Stomach (tissue), 19 donors: ENCODE data around the gene SPRY1. TPM values are rescaled to one million over a fixed set of nuclear protein-coding genes. Genes with fewer than 3 reads are reported as not detected.

ENCODE experiments used
- DNase-seq, 2 donors: peaks; one replicate each; pipeline versions ENCODE4 v3.0.0 to v3.0.0-alpha.2; 2013 to 2019
- H3K27ac ChIP-seq, 5 donors: fragments of 200-600 bp in 4 of 5; sonication (generic) in 4 of 5; one replicate each; pipeline ENCODE4 v1.5.1; 2013 to 2019; ENCODE audit warnings: mild to moderate bottlenecking in 1 of 5, moderate library complexity in 1 of 5
- H3K27me3 ChIP-seq, 3 donors: fragments of 200-600 bp; sonication (generic); one replicate each; pipeline ENCODE4 v1.5.1; 2017 to 2019; ENCODE audit warnings: mixed run types in 1 of 3
- H3K36me3 ChIP-seq, 4 donors: fragments of 200-600 bp; sonication (generic); 1 replicate in 3 of 4; 2 replicates in 1 of 4; pipeline ENCODE4 v1.5.1; 2016 to 2019
- H3K4me1 ChIP-seq, 4 donors: fragments of 200-600 bp; sonication (generic); one replicate each; pipeline ENCODE4 v1.5.1; 2016 to 2019
- H3K4me3 ChIP-seq, 4 donors: fragments of 200-600 bp; sonication (generic) in 3 of 4; one replicate each; pipeline ENCODE4 v1.5.1; 2016 to 2019; ENCODE audit warnings: mild to moderate bottlenecking in 1 of 4
- H3K9me3 ChIP-seq, 4 donors: fragments of 200-600 bp; sonication (generic); one replicate each; pipeline ENCODE4 v1.5.1; 2016 to 2019
- EP300 ChIP-seq: sonication (generic); formaldehyde crosslinking; IDR thresholded peaks from one replicate; pipeline ENCODE4 v1.6.1; 2017; ENCODE audit warnings: antibody characterized with exemption
- POLR2A ChIP-seq, 4 donors: fragments of 450-650 bp; IDR thresholded peaks; one replicate each; pipeline ENCODE4 v1.6.1; 2016; ENCODE audit warnings: antibody characterized with exemption in 4 of 4, control low read depth in 2 of 4, mild to moderate bottlenecking in 1 of 4, moderate library complexity in 1 of 4
- POLR2AphosphoS5 ChIP-seq, 3 donors: sonication (generic); formaldehyde crosslinking; IDR thresholded peaks; one replicate each; pipeline ENCODE4 v1.6.1; 2016; ENCODE audit warnings: antibody characterized with exemption in 3 of 3
- whole genome bisulfite sequencing, 5 donors: extraction: QIAGEN DNeasy Blood & Tissue Kit in 3 of 5; methylation state at CpG; one replicate each; pipeline versions ENCODE4 v1.1.5 to v1.1.7; 2013 to 2018; 5-methylcytosine and 5-hydroxymethylcytosine counted together
- intact Hi-C: fragments of 100-400 bp; cut with DNase I; formaldehyde crosslinking; loops from one replicate; pipeline ENCODE4 v1.15.1; 2023; ENCODE audit warnings: low total_unique reads
- long read RNA-seq, 10 donors: transcript quantifications; one replicate each; lab custom pipeline, GENCODE V29; 2026
- polyA plus RNA-seq, 3 donors: library from polyadenylated mRNA; stranded (reverse); fragments of 200-250 nt; gene quantifications; one replicate each; pipeline ENCODE4 v1.2.3, GENCODE V29; 2013
- total RNA-seq, 5 donors: library from RNA; depleted of rRNA; stranded (reverse); fragments of >200 nt; gene quantifications; one replicate each; pipeline versions ENCODE4 v1.1.0 to v1.2.3, GENCODE V29; 2014 to 2016
- TF ChIP-seq, protein P1 (sequence below), 7 experiments: fragments of 450-650 bp in 4 of 7; fragments of 200-600 bp in 3 of 7; sonication (generic) in 3 of 7; IDR thresholded peaks; one replicate each; pipeline ENCODE4 v1.5.1; 2016 to 2019; ENCODE audit warnings: antibody characterized with exemption in 7 of 7, control low read depth in 2 of 7, mild to moderate bottlenecking in 1 of 7
- donor health status: healthy with polysubstance abuse.
- donor health status: Bipolar disorder and iron deficiency.
- donor health status: healthy.

The SPRY1 gene, protein sequence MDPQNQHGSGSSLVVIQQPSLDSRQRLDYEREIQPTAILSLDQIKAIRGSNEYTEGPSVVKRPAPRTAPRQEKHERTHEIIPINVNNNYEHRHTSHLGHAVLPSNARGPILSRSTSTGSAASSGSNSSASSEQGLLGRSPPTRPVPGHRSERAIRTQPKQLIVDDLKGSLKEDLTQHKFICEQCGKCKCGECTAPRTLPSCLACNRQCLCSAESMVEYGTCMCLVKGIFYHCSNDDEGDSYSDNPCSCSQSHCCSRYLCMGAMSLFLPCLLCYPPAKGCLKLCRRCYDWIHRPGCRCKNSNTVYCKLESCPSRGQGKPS
- total RNA-seq (10 to 100 TPM; 21.4 to 85.2 (median 55.4) TPM), polyA plus RNA-seq (10 to 100 TPM; 15.7 to 48.3 (median 21.2) TPM)
- long read RNA-seq, donor 1, partial matches to known transcripts: 0 of 5 reads
- long read RNA-seq, donor 1, other reads (novel, unspliced or antisense): 0 of 5 reads
- long read RNA-seq, donor 2, transcript SPRY1-206 (2 exons, 849 nt): major isoform, 7 of 18 reads
- long read RNA-seq, donor 2, partial matches to known transcripts: 0 of 18 reads
- long read RNA-seq, donor 2, other reads (novel, unspliced or antisense): 8 of 18 reads
- long read RNA-seq, donor 3, transcript SPRY1-206 (2 exons, 849 nt): major isoform, 7 of 19 reads
- long read RNA-seq, donor 3, partial matches to known transcripts: 9 of 19 reads
- long read RNA-seq, donor 3, other reads (novel, unspliced or antisense): 0 of 19 reads
- long read RNA-seq, donor 4, partial matches to known transcripts: 0 of 2 reads
- long read RNA-seq, donor 4, other reads (novel, unspliced or antisense): 0 of 2 reads
- long read RNA-seq, donor 5, transcript SPRY1-206 (2 exons, 849 nt): major isoform, 12 of 26 reads
- long read RNA-seq, donor 5, partial matches to known transcripts: 0 of 26 reads
- long read RNA-seq, donor 5, other reads (novel, unspliced or antisense): 11 of 26 reads
- long read RNA-seq, donor 6, transcript SPRY1-204 (2 exons, 1,012 nt): minor isoform, 6 of 34 reads
- long read RNA-seq, donor 6, transcript SPRY1-206 (2 exons, 849 nt): major isoform, 15 of 34 reads
- long read RNA-seq, donor 6, transcript SPRY1-202 (2 exons, 2,504 nt): minor isoform, 5 of 34 reads
- long read RNA-seq, donor 6, partial matches to known transcripts: 0 of 34 reads
- long read RNA-seq, donor 6, other reads (novel, unspliced or antisense): 7 of 34 reads
- long read RNA-seq, donor 7, transcript SPRY1-206 (2 exons, 849 nt): major isoform, 17 of 23 reads
- long read RNA-seq, donor 7, partial matches to known transcripts: 0 of 23 reads
- long read RNA-seq, donor 7, other reads (novel, unspliced or antisense): 5 of 23 reads
- long read RNA-seq, donor 8, transcript SPRY1-206 (2 exons, 849 nt): major isoform, 7 of 12 reads
- long read RNA-seq, donor 8, partial matches to known transcripts: 0 of 12 reads
- long read RNA-seq, donor 8, other reads (novel, unspliced or antisense): 0 of 12 reads
- long read RNA-seq, donor 9, transcript SPRY1-206 (2 exons, 849 nt): major isoform, 17 of 45 reads
- long read RNA-seq, donor 9, partial matches to known transcripts: 25 of 45 reads
- long read RNA-seq, donor 9, other reads (novel, unspliced or antisense): 0 of 45 reads
- long read RNA-seq, donor 10, partial matches to known transcripts: 0 of 5 reads
- long read RNA-seq, donor 10, other reads (novel, unspliced or antisense): 0 of 5 reads

DNA sequence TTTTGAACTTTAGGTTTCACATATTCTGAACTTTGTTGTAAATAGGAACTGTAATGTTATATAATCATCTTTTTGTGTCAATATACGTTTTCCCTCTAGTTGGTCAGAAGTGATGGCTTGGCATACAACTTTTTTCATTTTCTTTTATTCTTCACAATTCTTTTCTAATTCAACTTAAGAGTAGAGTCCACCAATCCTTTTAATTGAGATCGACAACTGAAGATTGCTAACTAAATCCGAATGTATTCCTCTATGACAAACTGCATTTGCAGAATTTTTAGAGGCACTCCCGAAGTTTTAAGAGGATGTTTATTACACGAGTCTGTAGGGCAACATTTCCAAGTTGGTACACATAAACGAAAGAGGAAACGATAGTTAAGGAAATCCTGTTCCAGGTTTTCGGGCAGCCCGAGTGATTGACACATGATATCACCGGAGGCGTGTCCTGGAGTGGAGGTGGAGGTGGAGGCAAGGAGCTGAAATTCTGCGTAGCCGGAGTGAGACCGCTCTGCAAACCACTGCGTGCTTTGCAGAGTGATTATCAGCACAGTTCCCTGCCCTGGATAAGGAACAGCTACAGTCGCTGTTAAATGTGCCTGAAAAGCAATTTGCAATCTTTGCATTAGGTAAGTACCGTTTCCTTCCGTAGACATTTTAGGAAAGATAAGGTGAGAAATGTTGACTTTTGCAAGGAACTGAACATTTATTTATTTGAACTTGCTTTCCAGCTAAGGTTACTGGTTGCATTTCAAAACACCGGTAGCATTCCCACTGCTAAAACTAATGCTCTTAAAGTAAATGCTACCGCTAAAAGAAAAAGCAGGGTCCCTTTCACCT, at the start of gene SPRY1:
Gene SPRY1, plus strand, starts transcription at position 489 of the 837 bp plus-strand sequence. CDS start 4,797 bp downstream, outside the sequence.
- peak within 1 kb of the TSS; percentile 91 to 96 (median 93) for H3K27ac ChIP-seq
- 1 to 2% (median 1%) methylated on average over 20 of the region's 20 CpGs for WGBS, 5 donors
- peak; percentile 91 to 97 for DNase-seq
- no peaks in the 10 kb centered on the region for H3K9me3 ChIP-seq
- TF ChIP-seq, protein P1, sequence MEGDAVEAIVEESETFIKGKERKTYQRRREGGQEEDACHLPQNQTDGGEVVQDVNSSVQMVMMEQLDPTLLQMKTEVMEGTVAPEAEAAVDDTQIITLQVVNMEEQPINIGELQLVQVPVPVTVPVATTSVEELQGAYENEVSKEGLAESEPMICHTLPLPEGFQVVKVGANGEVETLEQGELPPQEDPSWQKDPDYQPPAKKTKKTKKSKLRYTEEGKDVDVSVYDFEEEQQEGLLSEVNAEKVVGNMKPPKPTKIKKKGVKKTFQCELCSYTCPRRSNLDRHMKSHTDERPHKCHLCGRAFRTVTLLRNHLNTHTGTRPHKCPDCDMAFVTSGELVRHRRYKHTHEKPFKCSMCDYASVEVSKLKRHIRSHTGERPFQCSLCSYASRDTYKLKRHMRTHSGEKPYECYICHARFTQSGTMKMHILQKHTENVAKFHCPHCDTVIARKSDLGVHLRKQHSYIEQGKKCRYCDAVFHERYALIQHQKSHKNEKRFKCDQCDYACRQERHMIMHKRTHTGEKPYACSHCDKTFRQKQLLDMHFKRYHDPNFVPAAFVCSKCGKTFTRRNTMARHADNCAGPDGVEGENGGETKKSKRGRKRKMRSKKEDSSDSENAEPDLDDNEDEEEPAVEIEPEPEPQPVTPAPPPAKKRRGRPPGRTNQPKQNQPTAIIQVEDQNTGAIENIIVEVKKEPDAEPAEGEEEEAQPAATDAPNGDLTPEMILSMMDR (IDR thresholded peaks at IDR 0.05): no peak
- TF ChIP-seq POLR2A (IDR thresholded peaks at IDR 0.05) (peak in 2 of 4 donors; percentile 30 to 41), POLR2AphosphoS5 (IDR thresholded peaks at IDR 0.05) (peak; percentile 81 to 95 (median 95))
- H3K27me3 ChIP-seq: no peaks in the 10 kb centered on the region
- peaks cover 0 to 27% (median 13%) of the 10 kb centered on the region in 4 donors for H3K4me1 ChIP-seq
- peak within 1 kb of the TSS; percentile 65 to 80 (median 76) for H3K4me3 ChIP-seq
- peaks cover 0 to 2% (median under 1%) of the 10 kb centered on the region in 4 donors for H3K36me3 ChIP-seq
- intact Hi-C loops: no loop called here

DNA sequence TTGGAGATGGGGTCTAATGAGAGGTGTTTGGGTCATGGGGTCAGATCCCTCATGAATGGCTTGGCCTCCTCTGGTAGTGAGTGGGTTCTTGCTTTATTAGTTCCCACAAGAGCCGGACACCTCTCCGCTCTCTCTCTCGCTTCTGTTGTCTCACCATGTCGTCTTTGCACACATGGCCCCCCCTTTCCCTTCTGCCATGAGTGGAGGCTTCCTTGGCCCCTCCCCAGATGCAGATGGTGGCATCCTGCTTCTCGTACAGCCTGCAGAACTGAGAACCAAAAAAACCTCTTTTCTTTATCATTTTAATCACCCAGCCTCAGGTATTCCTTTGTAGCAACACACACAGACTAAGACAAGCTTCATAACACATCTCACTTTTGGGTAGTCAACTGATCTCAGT, 49.6 kb upstream of the SPRY1 start:
- DNase-seq: no peak
- no peak overlapping the region for H3K27ac ChIP-seq
- intact Hi-C loops: no loop called here
- no peak overlapping the region for H3K4me3 ChIP-seq
- TF ChIP-seq, protein P1 (IDR thresholded peaks at IDR 0.05): no peak
- TF ChIP-seq POLR2AphosphoS5 (IDR thresholded peaks at IDR 0.05) (no peak), EP300 (no peak), POLR2A (IDR thresholded peaks at IDR 0.05) (no peak)
- no peaks in the 10 kb centered on the region for H3K27me3 ChIP-seq
- 79 to 94% (median 92%) methylated on average over 5 of the region's 5 CpGs for WGBS, 5 donors
- H3K9me3 ChIP-seq: no peaks in the 10 kb centered on the region
- peaks cover 0 to 25% (median 9%) of the 10 kb centered on the region in 4 donors for H3K4me1 ChIP-seq
- no peaks in the 10 kb centered on the region for H3K36me3 ChIP-seq

DNA sequence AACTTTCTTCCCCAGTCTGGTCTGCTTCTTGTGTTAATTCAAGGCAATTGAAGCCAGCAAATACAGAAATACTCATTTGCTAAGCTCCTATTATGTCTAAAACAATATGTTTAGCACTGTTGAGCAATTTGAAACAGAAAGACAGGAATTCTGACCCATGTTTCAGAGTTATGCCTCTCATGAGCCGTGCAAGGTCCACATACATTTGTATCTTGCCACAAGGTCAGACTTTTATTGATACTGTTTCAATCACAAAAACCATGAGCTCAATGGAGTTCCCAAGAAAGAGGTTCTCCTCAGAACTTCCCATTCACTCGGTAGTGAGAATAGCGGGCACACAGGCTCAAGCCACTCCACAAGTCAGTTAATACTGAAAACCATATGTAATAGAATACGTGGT, 47.6 kb upstream of the SPRY1 start:
- intact Hi-C loops: no loop called here
- 71 to 84% (median 78%) methylated on average over 4 of the region's 4 CpGs for WGBS, 5 donors
- no peaks in the 10 kb centered on the region for H3K9me3 ChIP-seq
- H3K36me3 ChIP-seq: no peaks in the 10 kb centered on the region
- H3K4me1 ChIP-seq: peaks cover 0 to 36% (median 14%) of the 10 kb centered on the region in 4 donors
- no peaks in the 10 kb centered on the region for H3K27me3 ChIP-seq
- no peak overlapping the region for H3K4me3 ChIP-seq
- no peak for DNase-seq
- H3K27ac ChIP-seq: no peak overlapping the region
- TF ChIP-seq EP300: no peak
- TF ChIP-seq, protein P1 (IDR thresholded peaks at IDR 0.05): no peak
- TF ChIP-seq POLR2AphosphoS5 (IDR thresholded peaks at IDR 0.05): no peak
- TF ChIP-seq POLR2A (IDR thresholded peaks at IDR 0.05): no peak
